B cell (primary cell): ENCODE measurements around the gene AGAP1. TPM values are rescaled to one million over a fixed set of nuclear protein-coding genes. Genes with fewer than 3 reads are reported as not detected.

Experiments used
- ATAC-seq: fragments of 200-7000 bp; cut with Tn5 transposase; one replicate; pipeline ENCODE4 v1.10.0; 2021; ENCODE audit warnings: low read depth, mild to moderate bottlenecking, moderate number of reproducible peaks, moderate library complexity
- CTCF ChIA-PET: fragments of 350-600 bp; sonication (Branson Sonifier 250); formaldehyde crosslinking; loops from one replicate; lab custom pipeline; 2021; ENCODE audit warnings: antibody characterized with exemption, inconsistent platforms; lab: Charles Lee
- POLR2A ChIA-PET: fragments of 350-600 bp; sonication (Branson Sonifier 250); formaldehyde crosslinking; loops from one replicate; lab custom pipeline; 2021; ENCODE audit warnings: antibody characterized with exemption; lab: Charles Lee
- DNase-seq: peaks from one replicate; pipeline ENCODE4 v3.0.0; 2013
- H2AFZ ChIP-seq: 2 replicates; pipeline ENCODE4 v1.6.1; 2012; ENCODE audit warnings: mild to moderate bottlenecking, low read depth, low read length; ENCODE audit not compliant: insufficient read depth, poor library complexity, severe bottlenecking
- H3K27ac ChIP-seq, 2 donors: 1 replicate in 1 of 2; 2 replicates in 1 of 2; pipeline ENCODE4 v1.5.1; 2012 to 2013; ENCODE audit warnings: low read length in 2 of 2, mild to moderate bottlenecking in 2 of 2, moderate library complexity in 1 of 2
- H3K27me3 ChIP-seq, 4 experiments: fragments of 200-600 bp in 1 of 4; sonication (generic) in 1 of 4; replicated peaks in 1 of 4; 1 replicate in 2 of 4; 2 replicates in 2 of 4; pipeline versions ENCODE4 v1.6.1 to v1.7.0; 2013 to 2016; ENCODE audit warnings: low read length in 3 of 4, mild to moderate bottlenecking in 2 of 4, mixed read lengths in 1 of 4, moderate library complexity in 1 of 4; ENCODE audit not compliant: insufficient read depth in 4 of 4, control insufficient read depth in 3 of 4; ENCODE audit errors: control extremely low read depth in 1 of 4
- H3K36me3 ChIP-seq, 2 experiments: replicated peaks in 1 of 2; 1 replicate in 1 of 2; 2 replicates in 1 of 2; pipeline versions ENCODE4 v1.6.1 to v1.7.1; 2013; ENCODE audit warnings: low read length in 1 of 2; ENCODE audit not compliant: insufficient read depth in 2 of 2, control insufficient read depth in 1 of 2; ENCODE audit errors: control extremely low read depth in 1 of 2, extremely low read depth in 1 of 2
- H3K4me1 ChIP-seq, 2 donors: fragments of 200-600 bp in 1 of 2; sonication (generic) in 1 of 2; 1 replicate in 1 of 2; 2 replicates in 1 of 2; pipeline versions ENCODE4 v1.5.1 to v1.6.1; 2013 to 2017; ENCODE audit warnings: low read length in 2 of 2; ENCODE audit not compliant: control insufficient read depth in 2 of 2, insufficient read depth in 2 of 2
- H3K4me2 ChIP-seq: replicated peaks from 2 replicates; pipeline ENCODE3; 2012; ENCODE audit warnings: mild to moderate bottlenecking, low read depth, low read length; ENCODE audit not compliant: poor library complexity, severe bottlenecking
- H3K4me3 ChIP-seq, 5 experiments: fragments of 200-600 bp in 1 of 5; sonication (generic) in 1 of 5; 1 replicate in 3 of 5; 2 replicates in 2 of 5; pipeline versions ENCODE4 v1.5.1 to v1.7.0; 2011 to 2016; ENCODE audit warnings: low read length in 4 of 5, mild to moderate bottlenecking in 4 of 5, low read depth in 2 of 5, control low read depth in 1 of 5, moderate library complexity in 1 of 5; ENCODE audit not compliant: insufficient read depth in 1 of 5; ENCODE audit errors: control extremely low read depth in 1 of 5, extremely low read depth in 1 of 5
- H3K79me2 ChIP-seq: fragments of 200-600 bp; sonication (generic); one replicate; pipeline ENCODE4 v1.6.0; 2016; ENCODE audit warnings: low read length; ENCODE audit not compliant: control insufficient read depth, insufficient read depth
- H3K9ac ChIP-seq: fragments of 200-600 bp; sonication (generic); 2 replicates; pipeline ENCODE4 v1.6.1; 2017; ENCODE audit warnings: mild to moderate bottlenecking, low read length, moderate library complexity
- H3K9me3 ChIP-seq, 3 donors: one replicate each; pipeline versions ENCODE4 v1.6.1 to v1.7.1; 2013; ENCODE audit warnings: low read length in 2 of 3; ENCODE audit not compliant: control insufficient read depth in 2 of 3, insufficient read depth in 1 of 3; ENCODE audit errors: control extremely low read depth in 1 of 3
- H4K20me1 ChIP-seq: 2 replicates; pipeline ENCODE4 v1.6.0; 2012; ENCODE audit warnings: mild to moderate bottlenecking, low read length; ENCODE audit not compliant: insufficient read depth, control insufficient read depth, poor library complexity, severe bottlenecking
- H3K27ac Mint-ChIP-seq: one replicate; pipeline ENCODE4 v1.8.0; 2021; ENCODE audit warnings: mixed read lengths
- H3K27me3 Mint-ChIP-seq: one replicate; pipeline ENCODE4 v1.8.0; 2021; ENCODE audit warnings: mixed read lengths
- H3K4me1 Mint-ChIP-seq: one replicate; pipeline ENCODE4 v1.8.0; 2021; ENCODE audit warnings: mixed read lengths
- H3K4me3 Mint-ChIP-seq: one replicate; pipeline ENCODE4 v1.8.0; 2021; ENCODE audit warnings: mixed read lengths
- H3K9me3 Mint-ChIP-seq: one replicate; pipeline ENCODE4 v1.8.0; 2022; ENCODE audit warnings: mixed read lengths; ENCODE audit not compliant: insufficient read depth
- EZH2 ChIP-seq: IDR thresholded peaks from 2 replicates; pipeline ENCODE4 v1.6.1; 2012; ENCODE audit warnings: borderline replicate concordance, low read depth, mild to moderate bottlenecking, moderate library complexity, low read length; ENCODE audit not compliant: insufficient read depth, poor library complexity, severe bottlenecking
- WGBS: methylation state at CpG from one replicate; pipeline ENCODE4 v1.1.5; 2013; ENCODE audit warnings: missing lambda C conversion rate; ENCODE audit not compliant: insufficient coverage; 5-methylcytosine and 5-hydroxymethylcytosine counted together
- intact Hi-C: fragments of 100-400 bp; cut with micrococcal nuclease; formaldehyde crosslinking; loops from one replicate; pipeline ENCODE4 v1.10.0; 2022
- polyA plus RNA-seq: library from polyadenylated mRNA; depleted of rRNA; stranded (reverse); fragments of >200 nt; gene quantifications from 2 replicates; pipeline ENCODE4 v1.2.3, GENCODE V29; 2012
- total RNA-seq, 2 donors: library from RNA; stranded (reverse); fragments of 120-200 nt in 1 of 2; gene quantifications; 1 replicate in 1 of 2; 2 replicates in 1 of 2; pipeline versions ENCODE4 v1.2.3 to v1.2.4, GENCODE V29; 2013 to 2022
- TF ChIP-seq, protein P1 (sequence below): fragments of 200-600 bp; IDR thresholded peaks from one replicate; pipeline ENCODE4 v1.8.0; 2022; ENCODE audit warnings: antibody characterized with exemption, mild to moderate bottlenecking

Gene AGAP1
- total and polyA plus RNA-seq, 2 donors (not counting 1 experiment from before 2014, with no cell fraction given) = 0.01 TPM; not detected in 1

DNA sequence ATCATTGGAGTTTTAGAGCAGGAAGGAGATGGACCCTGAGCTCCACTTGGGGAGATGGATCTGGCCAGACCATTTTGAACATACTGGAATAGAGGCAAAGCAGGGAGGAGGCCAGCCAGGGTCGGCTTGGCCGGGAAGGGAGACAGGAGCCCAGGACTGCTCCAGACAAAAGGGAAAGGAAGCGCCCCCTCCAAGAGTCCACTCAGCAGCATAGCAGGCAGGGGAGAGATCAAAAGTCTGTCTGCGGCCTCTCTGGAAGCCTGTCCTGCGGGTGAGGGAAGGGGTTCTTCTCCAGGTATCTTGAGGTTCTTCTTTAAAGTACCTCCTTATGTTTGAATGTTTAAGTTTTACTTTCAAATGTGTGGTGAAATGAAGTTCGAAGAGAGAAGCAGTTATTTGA, 548.2 kb downstream of the AGAP1 start:
- intact Hi-C loops = no loop called here
- H3K4me1 ChIP-seq = no peaks in the 10 kb centered on the region
- H3K36me3 ChIP-seq = no peaks in the 10 kb centered on the region
- TF ChIP-seq EZH2 = no peak
- TF ChIP-seq, protein P1, sequence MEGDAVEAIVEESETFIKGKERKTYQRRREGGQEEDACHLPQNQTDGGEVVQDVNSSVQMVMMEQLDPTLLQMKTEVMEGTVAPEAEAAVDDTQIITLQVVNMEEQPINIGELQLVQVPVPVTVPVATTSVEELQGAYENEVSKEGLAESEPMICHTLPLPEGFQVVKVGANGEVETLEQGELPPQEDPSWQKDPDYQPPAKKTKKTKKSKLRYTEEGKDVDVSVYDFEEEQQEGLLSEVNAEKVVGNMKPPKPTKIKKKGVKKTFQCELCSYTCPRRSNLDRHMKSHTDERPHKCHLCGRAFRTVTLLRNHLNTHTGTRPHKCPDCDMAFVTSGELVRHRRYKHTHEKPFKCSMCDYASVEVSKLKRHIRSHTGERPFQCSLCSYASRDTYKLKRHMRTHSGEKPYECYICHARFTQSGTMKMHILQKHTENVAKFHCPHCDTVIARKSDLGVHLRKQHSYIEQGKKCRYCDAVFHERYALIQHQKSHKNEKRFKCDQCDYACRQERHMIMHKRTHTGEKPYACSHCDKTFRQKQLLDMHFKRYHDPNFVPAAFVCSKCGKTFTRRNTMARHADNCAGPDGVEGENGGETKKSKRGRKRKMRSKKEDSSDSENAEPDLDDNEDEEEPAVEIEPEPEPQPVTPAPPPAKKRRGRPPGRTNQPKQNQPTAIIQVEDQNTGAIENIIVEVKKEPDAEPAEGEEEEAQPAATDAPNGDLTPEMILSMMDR = no peak
- H3K4me3 Mint-ChIP-seq = no peak overlapping the region
- H3K4me2 ChIP-seq = no peak overlapping the region
- no peaks in the 10 kb centered on the region for H3K4me1 Mint-ChIP-seq
- H3K27me3 Mint-ChIP-seq = no peaks in the 10 kb centered on the region
- H3K9me3 Mint-ChIP-seq = no peaks in the 10 kb centered on the region
- H3K27me3 ChIP-seq = no peaks in the 10 kb centered on the region
- H3K27ac ChIP-seq = no peak overlapping the region
- ChIA-PET POLR2A (no interaction called here), CTCF (no interaction called here)
- no peak overlapping the region for H3K4me3 ChIP-seq
- no peak for ATAC-seq
- H2AFZ ChIP-seq = no peak overlapping the region
- H3K9ac ChIP-seq = no peak overlapping the region
- peaks cover 0 to 3% (median 0%) of the 10 kb centered on the region in 3 donors for H3K9me3 ChIP-seq
- no peak for DNase-seq
- no peak overlapping the region for H3K27ac Mint-ChIP-seq
- WGBS = 86% methylated on average over 3 of the region's 6 CpGs
- no peaks in the 10 kb centered on the region for H4K20me1 ChIP-seq
- no peaks in the 10 kb centered on the region for H3K79me2 ChIP-seq

DNA sequence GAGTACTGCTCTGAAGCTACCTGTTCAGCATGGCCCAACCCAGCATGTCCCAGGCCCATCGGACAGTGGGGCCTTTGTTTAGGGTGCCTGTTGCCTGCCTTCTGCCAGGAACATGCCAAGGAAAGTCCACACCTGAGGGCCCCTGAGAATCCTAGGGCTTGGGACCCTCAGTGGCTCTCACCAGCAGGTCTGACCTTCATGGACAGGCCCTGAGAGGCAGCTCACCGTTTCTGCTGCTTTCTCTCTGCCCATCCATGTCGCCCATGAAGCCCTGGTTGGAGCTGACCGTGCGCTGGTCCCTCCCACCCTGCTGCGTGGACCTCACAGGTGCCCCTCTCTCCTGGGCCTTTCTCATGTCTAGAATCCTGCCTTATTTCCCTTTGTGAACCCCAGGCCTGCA, 550.3 kb downstream of the AGAP1 start:
- Histone ChIP-seq H3K4me1 (no peaks in the 10 kb centered on the region), H3K9ac (no peak overlapping the region), H3K79me2 (no peaks in the 10 kb centered on the region), H2AFZ (no peak overlapping the region), H3K27ac (no peak overlapping the region), H4K20me1 (no peaks in the 10 kb centered on the region), H3K4me2 (no peak overlapping the region), H3K4me3 (no peak overlapping the region), H3K36me3 (no peaks in the 10 kb centered on the region), H3K9me3 (peaks cover 0 to 9% (median 0%) of the 10 kb centered on the region in 3 donors), H3K27me3 (no peaks in the 10 kb centered on the region)
- intact Hi-C loops = no loop called here
- DNase-seq = no peak
- no peak for ATAC-seq
- ChIA-PET POLR2A (no interaction called here), CTCF (no interaction called here)
- Mint-ChIP-seq H3K9me3 (no peaks in the 10 kb centered on the region), H3K27ac (no peak overlapping the region), H3K27me3 (no peaks in the 10 kb centered on the region), H3K4me1 (no peaks in the 10 kb centered on the region), H3K4me3 (no peak overlapping the region)
- TF ChIP-seq, protein P1 = no peak
- no peak for TF ChIP-seq EZH2
- 94% methylated on average over 6 of the region's 6 CpGs for WGBS
